MM.1S (cell line): ENCODE results near the gene CCL21.
"Not testable (repeated sequence)": the region's sequence is repeated elsewhere in the genome, so short reads cannot be mapped to it uniquely, and the experiment has no call there.

Source experiments
- DNase-seq: peaks from one replicate; pipeline ENCODE4 v3.0.0-alpha.2; 2015
- H2AFZ ChIP-seq: fragments of 300-600 bp; sonication (generic); 2 replicates; pipeline ENCODE4 v1.6.0; 2016; ENCODE audit warnings: antibody characterized with exemption, low read length
- H3F3A ChIP-seq: fragments of 300-600 bp; sonication (generic); 2 replicates; pipeline ENCODE4 v1.6.1; 2016; ENCODE audit warnings: mild to moderate bottlenecking, antibody characterized with exemption, low read length, moderate library complexity, mixed read lengths; ENCODE audit not compliant: insufficient read depth
- H3K27ac ChIP-seq: fragments of 300-600 bp; sonication (generic); 2 replicates; pipeline ENCODE4 v1.5.1; 2016; ENCODE audit warnings: mild to moderate bottlenecking, low read length
- H3K27me3 ChIP-seq: fragments of 300-600 bp; sonication (generic); replicated peaks from 2 replicates; pipeline ENCODE4 v1.6.0; 2016; ENCODE audit warnings: low read length; ENCODE audit not compliant: insufficient read depth
- H3K36me3 ChIP-seq: fragments of 300-600 bp; sonication (generic); replicated peaks from 2 replicates; pipeline ENCODE4 v1.6.1; 2016; ENCODE audit warnings: mild to moderate bottlenecking, low read length, mixed read lengths; ENCODE audit not compliant: insufficient read depth
- H3K4me1 ChIP-seq: fragments of 300-600 bp; sonication (generic); 2 replicates; pipeline ENCODE4 v1.6.1; 2016; ENCODE audit warnings: low read length, mixed read lengths
- H3K4me2 ChIP-seq: fragments of 300-600 bp; sonication (generic); 2 replicates; pipeline ENCODE4 v1.6.0; 2016; ENCODE audit warnings: low read depth, low read length
- H3K4me3 ChIP-seq: fragments of 300-600 bp; sonication (generic); 2 replicates; pipeline ENCODE4 v1.5.1; 2016; ENCODE audit warnings: low read length, mixed read lengths
- H3K79me2 ChIP-seq: fragments of 300-600 bp; sonication (generic); 2 replicates; pipeline ENCODE4 v1.6.1; 2016; ENCODE audit warnings: mixed run types, low read length, mixed read lengths
- H3K9ac ChIP-seq: fragments of 300-600 bp; sonication (generic); 2 replicates; pipeline ENCODE4 v1.6.1; 2016; ENCODE audit warnings: low read length, mixed read lengths
- H3K9me2 ChIP-seq: fragments of 300-600 bp; sonication (generic); replicated peaks from 2 replicates; pipeline ENCODE4 v1.6.1; 2016; ENCODE audit warnings: mild to moderate bottlenecking, low read length, mixed read lengths; ENCODE audit not compliant: insufficient read depth
- H3K9me3 ChIP-seq: fragments of 300-600 bp; sonication (generic); replicated peaks from 2 replicates; pipeline ENCODE4 v1.6.1; 2016; ENCODE audit warnings: mild to moderate bottlenecking, low read length, mixed read lengths; ENCODE audit not compliant: insufficient read depth
- H4K20me1 ChIP-seq: fragments of 300-600 bp; sonication (generic); 2 replicates; pipeline ENCODE4 v1.6.1; 2016; ENCODE audit warnings: mild to moderate bottlenecking, low read length, moderate library complexity, mixed read lengths; ENCODE audit not compliant: insufficient read depth
- EZH2 ChIP-seq: fragments of 300-600 bp; sonication (generic); optimal IDR thresholded peaks from 2 replicates; pipeline ENCODE3; 2017; ENCODE audit warnings: low read depth, mild to moderate bottlenecking, antibody characterized with exemption, low read length, mixed read lengths
- EZH2phosphoT487 ChIP-seq: fragments of 300-600 bp; sonication (generic); IDR thresholded peaks from 2 replicates; pipeline ENCODE4 v1.6.1; 2018; ENCODE audit warnings: antibody characterized with exemption, low read length
- TF ChIP-seq, protein P1 (sequence below): fragments of 300-600 bp; sonication (generic); IDR thresholded peaks from 2 replicates; pipeline ENCODE4 v1.5.1; 2016; ENCODE audit warnings: antibody characterized with exemption, low read length, mixed read lengths

The CCL21 gene

GRCh38 chr9:34710023-34710422, at the start of gene CCL21:
CCL21 (minus strand) TSS chr9:34710136; CDS start chr9:34710066, 70 bp downstream.
- H3K27me3 ChIP-seq: no peaks in the 10 kb centered on the region
- no peaks in the 10 kb centered on the region for H3K9me2 ChIP-seq
- H3K36me3 ChIP-seq: no peaks in the 10 kb centered on the region
- H4K20me1 ChIP-seq: no peaks in the 10 kb centered on the region
- H3K4me3 ChIP-seq: no peak within 1 kb of the TSS
- no peak for DNase-seq
- no peak within 1 kb of the TSS for H2AFZ ChIP-seq
- H3F3A ChIP-seq: no peaks in the 10 kb centered on the region
- no peaks in the 10 kb centered on the region for H3K79me2 ChIP-seq
- H3K4me2 ChIP-seq: no peak within 1 kb of the TSS
- H3K9me3 ChIP-seq: no peaks in the 10 kb centered on the region
- H3K27ac ChIP-seq: no peak within 1 kb of the TSS
- H3K9ac ChIP-seq: no peak within 1 kb of the TSS
- no peaks in the 10 kb centered on the region for H3K4me1 ChIP-seq
- no peak for TF ChIP-seq EZH2phosphoT487
- TF ChIP-seq, protein P1, sequence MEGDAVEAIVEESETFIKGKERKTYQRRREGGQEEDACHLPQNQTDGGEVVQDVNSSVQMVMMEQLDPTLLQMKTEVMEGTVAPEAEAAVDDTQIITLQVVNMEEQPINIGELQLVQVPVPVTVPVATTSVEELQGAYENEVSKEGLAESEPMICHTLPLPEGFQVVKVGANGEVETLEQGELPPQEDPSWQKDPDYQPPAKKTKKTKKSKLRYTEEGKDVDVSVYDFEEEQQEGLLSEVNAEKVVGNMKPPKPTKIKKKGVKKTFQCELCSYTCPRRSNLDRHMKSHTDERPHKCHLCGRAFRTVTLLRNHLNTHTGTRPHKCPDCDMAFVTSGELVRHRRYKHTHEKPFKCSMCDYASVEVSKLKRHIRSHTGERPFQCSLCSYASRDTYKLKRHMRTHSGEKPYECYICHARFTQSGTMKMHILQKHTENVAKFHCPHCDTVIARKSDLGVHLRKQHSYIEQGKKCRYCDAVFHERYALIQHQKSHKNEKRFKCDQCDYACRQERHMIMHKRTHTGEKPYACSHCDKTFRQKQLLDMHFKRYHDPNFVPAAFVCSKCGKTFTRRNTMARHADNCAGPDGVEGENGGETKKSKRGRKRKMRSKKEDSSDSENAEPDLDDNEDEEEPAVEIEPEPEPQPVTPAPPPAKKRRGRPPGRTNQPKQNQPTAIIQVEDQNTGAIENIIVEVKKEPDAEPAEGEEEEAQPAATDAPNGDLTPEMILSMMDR: no peak
- no peak for TF ChIP-seq EZH2

DNA sequence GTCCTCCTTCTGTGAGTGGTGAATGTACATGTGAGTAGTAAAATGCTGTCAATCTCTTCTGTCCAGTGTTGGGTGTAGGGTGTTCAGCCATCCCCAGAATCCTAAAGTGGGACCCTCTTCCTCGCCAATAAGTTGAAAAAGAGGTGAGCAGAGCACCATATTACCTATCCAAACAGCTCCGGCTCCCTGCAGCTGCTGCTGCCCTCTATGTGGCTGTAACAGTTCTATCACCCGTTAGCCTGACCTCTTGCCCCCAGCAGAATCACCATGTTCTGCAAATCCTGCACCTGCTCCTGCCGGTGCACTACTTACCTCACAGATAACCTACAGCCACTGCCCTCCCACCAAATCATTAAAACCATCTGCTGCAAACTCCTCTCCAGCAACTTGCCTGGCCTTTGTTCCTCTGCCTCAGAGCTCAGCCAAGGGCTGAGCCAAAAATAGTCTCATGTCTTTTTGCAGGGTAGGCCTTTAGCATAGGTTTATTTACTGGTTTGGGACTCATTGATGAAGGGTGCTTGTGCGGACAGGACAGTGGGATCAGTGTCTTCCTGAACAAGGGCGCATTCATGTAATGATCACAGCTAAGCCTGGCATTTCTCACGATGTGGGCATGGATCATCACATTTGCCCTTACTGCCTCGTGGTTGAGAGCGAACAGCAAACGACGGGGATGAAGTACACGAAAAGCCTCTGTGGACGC, 49.6 kb upstream of the CCL21 start:
- no peak for DNase-seq
- Histone ChIP-seq H3K9ac (no peak overlapping the region), H3K9me3 (no peaks in the 10 kb centered on the region), H3K27ac (no peak overlapping the region), H3K79me2 (no peaks in the 10 kb centered on the region), H3K36me3 (no peaks in the 10 kb centered on the region), H3F3A (no peaks in the 10 kb centered on the region), H3K4me2 (no peak overlapping the region), H4K20me1 (no peaks in the 10 kb centered on the region), H3K27me3 (no peaks in the 10 kb centered on the region), H3K9me2 (no peaks in the 10 kb centered on the region), H3K4me1 (no peaks in the 10 kb centered on the region), H3K4me3 (no peak overlapping the region), H2AFZ (no peak overlapping the region)
- no peak for TF ChIP-seq EZH2phosphoT487
- TF ChIP-seq, protein P1: no peak
- no peak for TF ChIP-seq EZH2

- DNase-seq, H3K9ac ChIP-seq, H3K4me1 ChIP-seq, H4K20me1 ChIP-seq, H3K4me3 ChIP-seq, H3K27me3 ChIP-seq, H2AFZ ChIP-seq, H3K79me2 ChIP-seq, H3K27ac ChIP-seq, H3K9me3 ChIP-seq, H3F3A ChIP-seq, H3K9me2 ChIP-seq, H3K4me2 ChIP-seq, H3K36me3 ChIP-seq: not testable (repeated sequence)
Measured at GRCh38 chr9:34750320-34750719, 40.4 kb upstream of the CCL21 start.

GRCh38 chr9:34746526-34746925, 36.6 kb upstream of the CCL21 start:
- TF ChIP-seq EZH2 (no peak), EZH2phosphoT487 (no peak)
- TF ChIP-seq, protein P1: no peak
- Histone ChIP-seq H3K27ac (no peak overlapping the region), H3K4me1 (no peaks in the 10 kb centered on the region), H3F3A (no peaks in the 10 kb centered on the region), H3K9me2 (no peaks in the 10 kb centered on the region), H3K79me2 (no peaks in the 10 kb centered on the region), H2AFZ (no peak overlapping the region), H3K27me3 (no peaks in the 10 kb centered on the region), H3K36me3 (no peaks in the 10 kb centered on the region), H3K9ac (no peak overlapping the region), H3K9me3 (no peaks in the 10 kb centered on the region), H3K4me3 (no peak overlapping the region), H3K4me2 (no peak overlapping the region), H4K20me1 (no peaks in the 10 kb centered on the region)
- DNase-seq: no peak
